ENCODE measurements around the gene GPR89A.
A peak's percentile ranks its signal among the peaks of the same experiment; 100 is the strongest.
"Not testable (repeated sequence)": the region's sequence is repeated elsewhere in the genome, so short reads cannot be mapped to it uniquely, and the experiment has no call there.

GPR89A gene

DNA sequence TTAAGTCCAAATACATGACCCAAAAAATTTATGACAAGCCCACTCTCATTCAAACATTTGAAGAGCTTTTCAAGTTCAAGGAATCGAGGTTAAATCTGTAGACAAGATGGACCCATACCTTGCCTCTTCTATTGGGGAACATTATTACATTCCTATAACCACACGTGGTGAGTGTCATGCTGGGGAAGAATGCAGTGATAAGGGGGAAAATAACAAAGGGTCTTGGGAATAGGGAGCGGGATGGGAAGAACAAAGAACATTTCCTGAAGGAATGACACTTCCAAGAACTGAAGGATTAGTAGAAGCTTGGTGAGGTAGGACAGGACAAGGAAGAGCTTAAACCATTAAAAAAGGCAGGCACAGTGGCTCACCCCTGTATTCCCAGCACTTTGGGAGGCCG is 80.5 kb downstream of the GPR89A start:
- DNase-seq: no peak

DNA sequence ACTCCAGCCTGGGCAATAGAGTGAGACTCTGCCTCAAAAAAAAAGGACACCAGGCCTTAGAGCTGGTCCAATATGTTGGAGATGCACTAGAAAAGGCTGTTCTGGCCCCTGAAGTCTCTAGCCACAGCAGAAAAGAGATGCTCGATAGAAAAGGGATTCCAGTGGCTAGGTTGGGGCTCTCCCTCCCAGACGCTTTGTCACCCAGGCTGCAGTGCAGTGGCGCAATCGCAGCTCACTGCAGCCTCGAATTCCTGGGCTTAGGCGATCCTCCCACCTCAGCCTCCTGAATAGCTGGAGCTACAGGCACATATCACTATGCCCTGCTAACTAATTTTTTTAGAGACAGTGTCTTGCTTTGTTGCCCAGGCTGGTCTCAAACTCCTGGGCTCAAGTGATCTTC is 81.1 kb downstream of the GPR89A start:
- DNase-seq: no peak

DNA sequence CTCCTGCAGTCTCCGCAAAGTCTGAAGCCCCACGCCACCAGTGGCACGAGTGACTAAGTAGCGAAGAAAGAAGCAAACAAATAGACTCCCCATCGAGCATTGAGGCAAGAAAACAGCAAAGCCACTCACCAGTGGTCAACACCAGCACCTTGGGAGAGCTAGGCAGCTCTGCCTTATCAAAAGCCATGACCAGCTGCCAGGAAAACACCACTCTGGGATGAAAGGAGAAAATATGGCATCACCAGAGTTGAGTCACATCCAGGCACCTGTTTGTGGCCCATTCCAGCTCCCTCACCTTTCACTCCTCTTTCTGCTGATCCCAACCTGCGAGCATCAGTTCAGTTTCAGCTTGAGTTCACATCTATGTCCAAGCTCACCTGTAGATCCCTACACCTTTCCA is 82.1 kb downstream of the GPR89A start:
- DNase-seq: no peak

DNA sequence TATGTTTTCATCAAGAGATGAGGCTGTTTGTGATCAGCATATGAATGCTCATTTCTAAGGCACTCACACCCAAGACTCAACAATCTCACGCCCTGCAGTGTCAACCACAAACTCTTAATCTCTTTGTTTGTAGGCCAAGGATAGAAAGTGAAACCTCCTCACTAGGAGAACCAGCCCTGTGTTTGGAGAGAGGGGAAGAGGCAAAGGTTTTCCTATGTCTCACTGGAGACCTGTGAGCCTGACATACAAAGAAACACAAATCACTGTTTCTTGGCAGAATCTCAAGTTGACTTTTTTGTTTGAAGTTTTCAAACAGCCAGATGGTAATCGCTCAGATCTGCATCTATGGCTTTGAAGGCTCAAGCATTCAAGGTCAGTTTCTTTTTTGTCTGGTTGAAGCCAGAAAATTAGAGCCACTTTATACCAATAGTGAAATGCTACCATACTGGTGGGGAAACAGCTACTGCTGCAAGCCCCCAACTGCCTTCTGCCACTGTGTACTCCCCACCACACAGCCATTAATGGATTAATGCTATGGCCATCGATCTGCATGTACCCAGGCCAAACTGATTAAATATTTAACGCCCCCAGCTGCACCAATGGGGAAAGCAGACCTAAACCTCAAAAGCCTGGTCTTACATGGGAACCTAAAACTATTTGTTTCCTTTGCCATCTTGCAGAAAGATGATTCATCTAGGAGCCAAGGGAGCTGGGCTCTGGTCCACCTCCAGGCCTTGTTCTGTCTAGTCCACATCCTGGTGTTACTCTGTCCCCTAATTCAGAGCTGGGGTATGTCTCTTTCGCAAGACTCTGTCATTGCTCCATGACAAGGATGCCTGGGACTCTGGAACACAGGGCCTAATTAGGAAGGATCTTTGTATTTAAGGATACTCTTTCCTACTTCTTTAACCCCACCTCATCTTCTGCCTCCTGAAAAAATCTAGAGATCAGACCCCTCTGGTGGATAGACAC is 83.1 kb downstream of the GPR89A start:
- peak; percentile 33 to 62 for DNase-seq

DNA sequence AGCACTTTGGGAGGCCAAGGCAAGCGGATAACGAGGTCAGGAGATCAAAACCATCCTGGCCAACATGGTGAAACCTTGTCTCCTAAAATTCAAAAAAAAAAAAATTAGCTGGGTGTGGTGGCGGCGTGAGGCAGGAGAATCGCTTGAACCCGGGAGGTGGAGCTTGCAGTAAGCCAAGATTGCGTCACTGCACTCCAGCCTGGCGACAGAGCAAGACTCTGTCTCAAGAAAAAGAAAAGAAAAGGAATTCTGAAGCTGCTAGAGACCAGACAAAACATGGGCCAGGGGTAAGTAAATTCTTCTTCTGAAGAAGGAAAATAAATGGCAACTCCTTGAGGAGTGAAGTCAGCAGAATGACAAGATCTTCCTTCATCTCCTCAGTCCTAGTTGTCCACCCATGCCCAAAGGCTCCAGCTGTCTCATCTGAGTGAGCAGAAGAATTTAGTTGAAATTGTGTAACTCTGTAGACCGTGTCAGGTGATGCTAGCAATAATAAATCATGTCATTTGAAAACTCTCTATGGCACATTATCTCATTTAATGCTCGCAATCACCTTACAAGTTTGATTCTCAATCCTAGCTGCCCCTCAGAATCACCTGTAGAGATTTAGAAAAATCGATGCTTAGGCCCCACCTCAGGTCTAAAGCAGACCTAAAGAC is 85.1 kb downstream of the GPR89A start:
- no peak for DNase-seq

DNA sequence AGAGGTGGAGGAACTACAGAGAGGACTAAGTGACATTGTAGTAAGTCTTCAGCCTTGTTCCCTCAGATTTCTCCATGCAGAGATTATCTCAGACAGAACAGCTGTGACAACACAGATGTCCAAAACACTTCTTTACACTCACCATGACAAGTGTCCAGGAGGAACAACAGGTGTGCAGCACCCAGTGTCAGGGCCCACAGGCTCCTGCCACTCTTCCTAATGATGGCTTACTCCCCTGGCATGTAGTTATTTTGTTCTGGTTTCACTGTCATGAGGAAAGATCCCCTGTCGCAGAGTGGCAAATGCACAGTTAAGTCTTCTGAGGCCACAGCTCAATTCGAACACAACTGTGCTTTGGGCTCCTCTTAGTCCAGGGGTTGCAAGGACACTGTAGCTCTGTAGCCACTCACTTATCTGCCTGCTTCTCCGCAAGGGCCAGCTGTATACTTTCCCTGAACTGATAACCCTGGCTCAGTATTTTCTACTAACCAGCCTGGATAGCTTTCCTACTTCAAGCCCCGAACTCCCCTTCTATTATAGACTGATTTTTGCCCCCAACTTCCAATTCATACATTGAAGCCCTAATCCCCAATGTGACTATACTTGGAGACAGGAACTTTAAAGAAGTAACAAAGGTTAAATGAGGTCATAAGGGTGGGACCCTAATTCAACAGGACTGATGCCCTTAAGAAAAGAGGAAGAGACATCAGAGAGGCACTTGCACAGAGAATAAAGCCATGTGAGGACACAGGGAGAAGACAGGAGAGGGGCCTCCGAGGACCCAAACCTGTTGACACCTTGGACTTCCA is 88.2 kb downstream of the GPR89A start:
- DNase-seq: no peak

DNA sequence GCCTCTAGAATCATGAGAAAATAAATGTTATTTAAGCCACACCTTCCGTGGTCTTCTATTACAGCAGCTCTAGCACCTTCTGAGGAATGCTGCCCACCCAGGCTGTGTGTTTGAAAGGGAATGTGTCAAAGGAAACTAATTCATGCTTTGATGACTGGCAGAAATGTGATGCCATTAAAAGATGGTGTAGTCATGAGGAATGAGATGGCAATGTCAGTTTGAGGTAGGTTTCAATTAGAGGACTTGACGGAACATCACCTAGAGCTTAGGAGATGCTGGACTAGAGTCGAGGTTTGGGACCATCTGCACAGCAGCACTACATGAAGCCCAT is 88.8 kb downstream of the GPR89A start:
- no peak for DNase-seq

DNA sequence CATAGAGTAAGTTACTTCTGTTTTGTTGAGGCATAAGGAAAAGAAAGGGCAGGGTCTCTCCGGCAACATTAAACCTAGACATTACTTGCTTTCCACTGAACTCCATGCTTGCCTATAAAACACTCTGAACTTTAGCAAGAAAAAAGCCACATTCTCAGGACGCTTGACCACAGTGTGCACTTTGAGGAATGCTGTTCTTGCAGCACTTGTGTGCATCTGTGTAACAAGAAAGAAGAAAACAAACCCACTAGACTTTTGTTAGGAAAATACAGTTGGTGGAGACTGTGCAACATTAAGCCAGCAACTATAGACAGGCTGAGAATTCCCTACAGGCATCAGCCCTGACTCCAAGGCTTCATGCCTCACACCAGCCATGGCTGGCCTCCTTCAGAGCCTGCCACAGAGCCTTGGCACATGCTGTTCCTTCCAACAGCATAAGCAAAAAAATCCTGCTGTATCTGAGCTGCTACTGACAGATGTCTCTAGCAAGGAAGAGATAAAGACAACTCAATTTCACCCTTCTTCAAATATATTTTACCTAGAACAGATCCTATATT is 93.6 kb downstream of the GPR89A start:
- DNase-seq: no peak

DNA sequence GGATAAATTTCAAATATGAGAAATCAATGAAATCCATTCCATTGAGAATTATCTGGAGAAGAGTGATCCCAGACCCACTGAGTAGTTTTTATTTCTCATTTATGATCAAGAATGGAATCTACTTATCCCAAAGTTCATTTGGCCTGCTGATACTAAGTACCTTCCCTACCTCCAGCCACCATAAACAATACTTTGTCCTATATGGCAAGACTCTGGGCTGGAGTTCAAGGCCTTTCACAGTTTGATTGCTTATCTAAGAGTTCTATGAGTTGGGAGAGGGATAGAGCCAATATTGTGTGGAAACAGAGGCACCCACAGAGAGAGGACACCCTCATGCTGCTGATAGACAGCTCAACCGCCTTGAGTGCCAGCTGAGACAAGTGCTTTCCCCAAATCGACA is 94.3 kb downstream of the GPR89A start:
- no peak for DNase-seq

DNA sequence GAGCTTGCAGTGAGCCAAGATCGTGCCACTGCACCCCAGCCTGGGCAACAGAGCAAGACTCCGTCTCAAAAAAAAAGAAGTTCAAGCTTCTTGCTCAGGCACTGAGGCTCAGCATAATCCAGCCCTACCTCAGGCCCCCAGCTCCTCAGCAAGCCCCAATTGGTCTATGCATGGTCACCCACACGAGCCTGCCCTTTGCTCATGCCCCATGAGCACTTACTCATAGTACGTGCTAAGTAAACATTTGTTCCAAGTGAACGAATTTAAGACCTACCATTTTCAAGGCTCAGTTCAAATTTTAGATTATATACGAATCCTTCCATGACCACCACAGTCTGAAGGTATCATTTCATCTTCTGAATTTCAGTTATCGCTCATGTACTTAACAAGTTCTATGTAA is 95.0 kb downstream of the GPR89A start:
- DNase-seq: no peak

DNA sequence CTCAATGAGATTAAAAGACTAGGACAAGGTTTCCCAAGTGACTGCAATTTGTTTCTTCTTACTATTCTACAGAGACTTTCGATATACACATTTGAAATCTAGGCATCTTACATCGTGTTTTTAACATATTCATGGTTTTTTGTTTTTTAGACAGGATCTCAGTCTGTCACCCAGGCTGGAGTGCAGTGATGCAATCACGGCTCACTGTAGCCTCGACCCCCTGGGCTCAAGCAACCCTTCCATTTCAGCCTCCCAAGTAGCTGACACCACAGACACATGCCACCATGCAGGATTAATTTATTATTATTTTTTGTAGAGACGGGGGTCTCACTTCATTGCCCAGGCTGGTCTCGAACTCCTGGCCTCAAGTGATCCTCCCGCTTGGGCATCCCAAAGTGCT is 97.8 kb downstream of the GPR89A start:
- no peak for DNase-seq

DNA sequence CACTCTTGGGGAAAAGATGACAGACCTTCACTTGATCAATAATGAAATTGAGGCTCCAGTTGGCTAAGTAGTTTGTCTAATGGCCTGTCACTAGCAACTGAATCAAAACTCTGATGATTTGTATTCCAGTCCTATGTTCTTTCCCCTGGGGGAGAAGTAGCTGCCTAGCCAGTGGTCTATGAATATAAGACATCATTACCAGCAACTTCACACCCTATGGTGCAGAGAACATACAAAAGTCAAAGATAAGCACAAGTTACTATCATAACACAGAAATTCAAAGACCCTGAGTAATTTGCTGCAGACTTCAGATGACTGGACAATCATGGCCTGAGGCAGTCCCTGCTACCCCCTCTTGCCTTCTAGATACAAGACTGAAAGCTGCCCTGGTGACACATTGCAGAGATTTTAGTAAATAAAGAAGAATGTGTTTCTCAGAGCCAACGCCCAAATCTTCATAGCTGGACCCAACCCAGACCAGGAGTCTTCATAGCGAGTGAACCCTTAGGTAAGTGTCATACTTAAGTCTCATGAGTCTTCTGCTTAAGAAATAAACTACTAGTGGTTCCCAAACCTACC is 98.4 kb downstream of the GPR89A start:
- DNase-seq: no peak

DNA sequence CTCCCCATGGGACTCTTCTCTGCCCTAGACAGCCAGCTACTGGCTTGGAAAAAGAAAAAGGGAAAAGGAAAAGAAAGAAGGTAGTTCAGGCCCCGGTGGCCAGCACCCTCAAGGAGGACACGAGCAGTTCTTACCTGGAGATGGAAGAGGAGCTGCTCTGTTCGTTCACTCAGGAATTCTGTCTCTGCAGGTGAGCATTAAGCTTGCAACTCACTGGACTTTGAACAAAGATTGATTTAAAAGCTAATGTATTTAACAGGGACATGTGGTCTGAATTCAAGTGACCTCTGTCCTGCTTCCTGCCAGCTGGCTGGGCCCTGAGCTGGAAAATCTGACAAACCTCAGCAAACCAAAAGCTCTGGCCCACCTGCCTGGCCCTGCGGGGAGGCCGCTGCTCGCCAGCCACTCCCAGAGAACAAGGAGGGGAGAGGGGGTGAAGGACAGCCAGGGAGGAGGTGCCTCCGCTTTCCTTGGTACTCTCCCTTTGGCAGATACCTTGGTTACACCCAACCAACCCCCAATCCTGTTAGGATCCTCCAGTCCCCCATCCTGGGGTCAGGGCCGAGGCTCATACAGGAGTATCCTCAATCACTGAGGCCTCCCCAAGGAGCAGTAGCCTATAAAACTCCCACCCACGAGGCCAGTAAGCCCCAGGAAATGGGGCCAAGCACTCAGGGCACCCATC is 99.5 kb downstream of the GPR89A start, which contains the start of gene PDZK1:
PDZK1 (minus strand) TSS at position 186 of the 685 bp plus-strand sequence. CDS start 19,347 bp downstream, outside the sequence.
- no peak for DNase-seq

DNA sequence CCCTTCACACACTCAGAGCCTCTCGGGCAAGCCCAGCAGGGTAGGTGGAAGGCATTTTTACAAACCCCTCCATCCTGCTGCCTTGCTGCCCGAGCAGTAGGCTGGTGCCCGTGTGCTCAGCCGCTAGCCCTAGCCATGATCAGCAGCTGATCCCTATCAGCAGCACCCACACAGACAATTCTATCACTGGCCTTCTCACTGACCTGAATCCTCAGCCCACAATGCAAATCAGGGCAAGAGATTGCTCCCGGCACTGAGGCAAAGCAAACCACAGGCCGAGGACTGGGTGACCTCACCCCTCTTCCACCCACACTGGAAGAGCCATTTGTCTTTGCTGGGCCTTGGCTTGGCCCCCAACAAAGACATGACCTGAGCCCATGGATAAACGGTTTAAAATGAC is 100.3 kb downstream of the GPR89A start:
- DNase-seq: no peak

DNA sequence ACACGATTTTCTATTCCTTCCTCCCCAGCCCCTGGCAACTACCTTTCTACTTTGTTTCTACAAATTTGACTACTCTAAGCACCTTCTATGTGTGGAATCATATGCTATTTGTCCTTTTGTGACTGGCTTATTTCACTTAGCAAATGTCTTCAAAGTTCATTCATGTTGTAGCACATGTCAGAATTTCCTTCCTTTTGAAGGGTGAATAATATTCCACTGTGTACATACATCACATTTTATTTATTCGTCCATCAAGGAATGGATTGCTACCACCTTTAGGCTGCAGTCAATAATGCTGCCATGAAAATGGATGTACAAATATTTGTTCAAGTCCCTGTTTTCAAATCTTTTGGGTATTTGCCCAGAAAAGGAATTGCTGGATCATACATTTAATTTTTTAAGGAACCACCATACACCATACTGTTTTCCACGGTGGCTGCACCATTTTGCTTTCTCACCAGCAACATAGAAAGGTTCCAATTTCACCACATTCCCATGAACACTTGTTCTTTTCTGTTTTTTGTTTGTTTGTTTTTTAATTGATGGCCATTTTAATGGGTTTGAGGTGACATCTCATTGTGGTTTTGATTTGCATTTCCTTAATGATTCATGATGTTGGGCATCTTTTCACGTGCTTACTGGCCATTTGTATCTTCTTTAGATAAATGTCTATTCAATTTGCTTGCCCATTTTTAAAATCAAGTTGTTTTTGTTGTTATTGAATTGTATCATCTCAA is 102.7 kb downstream of the GPR89A start:
- no peak for DNase-seq

DNA sequence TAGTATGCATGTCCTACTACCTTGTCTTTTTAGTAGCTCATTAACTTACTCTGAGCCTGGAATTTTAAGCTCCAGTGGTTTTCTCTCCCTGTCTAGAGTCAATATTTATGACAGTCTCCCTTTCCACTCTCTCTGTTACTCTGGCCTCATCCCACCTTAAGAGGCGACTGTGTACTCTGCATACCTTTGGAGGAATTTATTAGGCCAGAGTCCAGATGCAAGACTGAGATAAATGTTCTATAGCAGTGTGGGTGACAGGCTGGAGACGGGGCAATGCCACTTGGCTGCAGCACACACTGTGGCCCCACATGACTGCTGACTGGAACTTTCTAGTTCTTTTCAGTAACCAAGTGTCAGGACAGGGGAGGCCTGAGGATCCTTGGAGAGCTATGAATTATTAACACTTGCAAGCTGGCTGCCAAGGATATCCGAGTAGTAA is 103.4 kb downstream of the GPR89A start:
- no peak for DNase-seq

DNA sequence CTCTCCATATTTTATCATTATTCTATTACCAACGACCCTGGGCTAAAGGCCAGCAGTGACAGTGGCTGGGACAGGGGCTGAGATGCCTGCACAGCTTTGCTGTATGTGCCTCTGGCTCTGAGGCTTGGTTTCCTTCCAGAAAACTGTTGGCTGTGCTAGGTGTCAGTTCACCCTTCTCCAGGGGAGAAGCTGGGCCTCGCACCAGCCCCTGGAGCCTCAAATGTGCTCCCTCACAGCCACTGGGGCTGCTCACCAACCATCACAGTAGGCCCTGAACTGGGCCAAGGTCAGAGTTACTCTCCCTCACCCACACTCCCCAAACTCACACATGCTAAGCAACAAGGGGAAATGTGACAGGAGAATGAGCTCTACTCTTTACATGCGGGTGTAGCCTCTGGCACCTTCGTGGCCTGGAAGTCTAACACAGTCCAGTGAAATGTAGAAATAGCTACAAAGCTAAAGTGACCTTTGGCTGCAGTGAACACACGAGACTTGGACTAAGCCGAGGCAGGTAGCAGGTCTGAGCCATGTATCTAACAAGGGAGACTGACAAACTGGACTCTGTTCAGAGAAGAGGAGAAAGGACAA is 106.8 kb downstream of the GPR89A start:
- DNase-seq: no peak

DNA sequence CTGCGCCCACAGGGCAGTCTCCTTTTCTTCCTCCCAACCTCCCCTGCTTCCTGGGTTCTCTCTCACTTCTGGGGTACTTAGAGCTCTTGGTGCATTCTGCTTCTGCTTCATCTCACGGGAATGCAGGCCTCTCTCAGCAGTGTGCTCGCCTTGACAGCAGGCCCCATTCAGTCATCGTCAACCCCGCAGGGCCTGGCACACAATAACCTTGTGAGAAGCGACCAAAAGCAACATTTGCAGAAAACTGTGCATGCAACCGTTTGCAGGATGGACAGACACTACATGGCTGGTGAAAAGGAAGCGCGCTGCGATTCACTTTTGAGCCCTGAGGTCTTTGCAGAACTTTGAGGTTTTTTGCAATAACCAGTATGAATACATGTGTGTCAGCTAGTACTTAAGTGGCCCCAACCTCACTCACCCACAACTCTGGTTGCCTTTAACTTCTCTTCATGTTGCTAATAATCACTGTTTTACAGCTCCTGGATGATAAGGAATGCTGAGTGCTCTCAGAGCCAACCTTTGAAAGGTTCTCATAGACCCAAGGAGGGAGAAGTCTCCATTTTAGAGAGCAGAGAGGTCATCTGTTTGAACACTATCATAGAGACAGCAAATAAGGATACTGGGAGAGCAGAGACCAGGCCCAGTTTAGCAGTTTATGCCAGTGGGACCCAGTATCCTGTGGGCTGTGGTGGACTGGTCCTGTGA is 109.0 kb downstream of the GPR89A start:
- peak in 1 of 2 donors; percentile 9 for DNase-seq

DNA sequence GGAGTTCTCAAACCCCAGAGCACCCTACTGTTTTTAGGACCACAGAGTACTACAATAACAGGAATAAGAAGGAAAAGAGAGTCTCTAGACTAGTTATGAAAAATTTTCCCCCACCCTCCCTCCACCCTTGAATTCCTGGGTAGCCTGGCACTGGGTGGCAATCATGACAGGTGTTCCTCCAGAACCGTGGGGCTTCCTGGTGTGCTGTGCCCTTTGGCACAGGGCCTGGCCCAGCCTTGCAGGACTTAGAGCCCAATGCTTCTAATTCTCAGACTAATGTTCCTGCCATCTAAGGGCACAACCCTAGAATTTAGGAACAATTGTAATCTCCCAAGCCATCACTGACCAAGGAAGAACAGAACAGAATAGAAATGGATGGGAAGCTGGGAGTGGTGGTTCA is 110.0 kb downstream of the GPR89A start:
- no peak for DNase-seq

DNA sequence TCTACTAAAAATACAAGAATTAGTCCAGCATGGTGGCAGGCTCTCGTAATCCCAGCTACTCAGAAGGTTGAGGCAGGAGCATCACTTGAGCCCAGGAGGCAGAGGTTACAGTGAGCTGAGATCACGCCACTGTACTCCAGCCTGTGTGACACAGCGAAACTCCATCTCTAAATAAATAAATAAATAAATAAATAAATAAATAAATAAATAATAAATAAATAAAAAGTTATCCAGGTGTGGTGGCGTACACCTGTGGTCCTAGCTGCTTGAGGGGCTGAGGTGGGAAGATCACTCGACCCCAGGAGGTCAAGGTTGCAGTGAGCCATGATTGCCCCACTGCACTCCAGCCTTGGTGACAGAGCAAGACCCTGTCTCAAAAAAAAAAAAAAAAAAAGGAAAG is 110.7 kb downstream of the GPR89A start:
- DNase-seq: not testable (repeated sequence)
